Fibroblast of lung (primary cell): Measurements from ENCODE around the gene RYR2.

Source experiments
- EZH2 ChIP-seq: IDR thresholded peaks from 2 replicates; pipeline ENCODE4 v1.5.1; 2012; ENCODE audit warnings: low read length, control low read depth, mild to moderate bottlenecking; ENCODE audit errors: missing control alignments
- TF ChIP-seq, protein P1 (sequence below), 2 donors: IDR thresholded peaks in 1 of 2; conservative IDR thresholded peaks in 1 of 2; 1 replicate in 1 of 2; 2 replicates in 1 of 2; pipeline ENCODE4 v1.5.1; 2011 to 2012; ENCODE audit warnings: low read length in 2 of 2, control low read depth in 1 of 2, inconsistent platforms in 1 of 2, low read depth in 1 of 2, mild to moderate bottlenecking in 1 of 2

DNA sequence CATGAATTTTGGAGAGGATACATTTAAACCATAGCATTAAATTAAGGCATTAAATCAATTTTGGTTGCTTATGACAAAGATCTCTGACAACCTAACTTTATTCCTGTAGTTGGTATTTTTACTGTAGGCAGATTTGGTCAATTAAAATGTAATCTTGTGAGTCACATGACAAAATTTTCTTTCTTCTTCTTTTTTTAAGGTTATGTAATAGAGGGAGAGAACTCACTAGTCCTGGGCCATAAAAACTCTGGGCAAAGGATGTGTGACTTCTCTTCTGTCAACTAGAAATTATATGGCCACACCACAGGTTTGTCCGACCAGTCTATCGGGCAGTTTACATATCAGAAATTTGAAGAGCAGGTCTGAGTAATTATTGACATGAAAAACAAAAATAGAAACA is 181.4 kb downstream of the RYR2 start:
- TF ChIP-seq, protein P1, sequence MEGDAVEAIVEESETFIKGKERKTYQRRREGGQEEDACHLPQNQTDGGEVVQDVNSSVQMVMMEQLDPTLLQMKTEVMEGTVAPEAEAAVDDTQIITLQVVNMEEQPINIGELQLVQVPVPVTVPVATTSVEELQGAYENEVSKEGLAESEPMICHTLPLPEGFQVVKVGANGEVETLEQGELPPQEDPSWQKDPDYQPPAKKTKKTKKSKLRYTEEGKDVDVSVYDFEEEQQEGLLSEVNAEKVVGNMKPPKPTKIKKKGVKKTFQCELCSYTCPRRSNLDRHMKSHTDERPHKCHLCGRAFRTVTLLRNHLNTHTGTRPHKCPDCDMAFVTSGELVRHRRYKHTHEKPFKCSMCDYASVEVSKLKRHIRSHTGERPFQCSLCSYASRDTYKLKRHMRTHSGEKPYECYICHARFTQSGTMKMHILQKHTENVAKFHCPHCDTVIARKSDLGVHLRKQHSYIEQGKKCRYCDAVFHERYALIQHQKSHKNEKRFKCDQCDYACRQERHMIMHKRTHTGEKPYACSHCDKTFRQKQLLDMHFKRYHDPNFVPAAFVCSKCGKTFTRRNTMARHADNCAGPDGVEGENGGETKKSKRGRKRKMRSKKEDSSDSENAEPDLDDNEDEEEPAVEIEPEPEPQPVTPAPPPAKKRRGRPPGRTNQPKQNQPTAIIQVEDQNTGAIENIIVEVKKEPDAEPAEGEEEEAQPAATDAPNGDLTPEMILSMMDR (conservative IDR thresholded peaks at IDR 0.05 in 1 of 2, IDR thresholded peaks at IDR 0.05 in 1 of 2; ENCODE audit: low read depth in 1 of 2, low read length in 2 of 2): no peak
- no peak for TF ChIP-seq EZH2
